Right ventricle myocardium inferior (tissue), 1 donor: ENCODE results near the gene CHKA. TPM values are rescaled to one million over a fixed set of nuclear protein-coding genes. Genes with fewer than 3 reads are reported as not detected.

Source experiments
- ATAC-seq: fragments of 200-7000 bp; cut with Tn5 transposase; one replicate; pipeline ENCODE4 v1.9.1; 2020; ENCODE audit warnings: mild to moderate bottlenecking, moderate library complexity
- DNase-seq: peaks from one replicate; pipeline ENCODE4 v3.0.0; 2021; ENCODE audit errors: missing footprints
- intact Hi-C: fragments of 100-400 bp; cut with DNase I; formaldehyde crosslinking; loops from one replicate; pipeline ENCODE4 v1.11.0; 2022
- total RNA-seq: library from RNA; stranded (reverse); fragmentation: NEBNext Ultra II Directional; extraction: Animal tissue kit (Norgen Biotek cat#: 25700); gene quantifications from one replicate; pipeline ENCODE4 v1.2.1, GENCODE V29; 2021
- donor health status: DM: no; HTN: yes; CAD: no; lungs with severe emphysema.

CHKA gene
- total RNA-seq, 1 donor from 2014 or later, result 7.6 TPM

GRCh38 chr11:68027667-68028066 is 93.5 kb downstream of the CHKA start:
- DNase-seq, result no peak
- intact Hi-C loops, result no loop called here

GRCh38 chr11:68026391-68027105 is 94.6 kb downstream of the CHKA start:
- DNase-seq (no peak), ATAC-seq (no peak)
- intact Hi-C loops, result no loop called here

More at GRCh38 chr11:68027667-68028066, 93.5 kb downstream of the CHKA start:
- ATAC-seq, result no peak

DNA sequence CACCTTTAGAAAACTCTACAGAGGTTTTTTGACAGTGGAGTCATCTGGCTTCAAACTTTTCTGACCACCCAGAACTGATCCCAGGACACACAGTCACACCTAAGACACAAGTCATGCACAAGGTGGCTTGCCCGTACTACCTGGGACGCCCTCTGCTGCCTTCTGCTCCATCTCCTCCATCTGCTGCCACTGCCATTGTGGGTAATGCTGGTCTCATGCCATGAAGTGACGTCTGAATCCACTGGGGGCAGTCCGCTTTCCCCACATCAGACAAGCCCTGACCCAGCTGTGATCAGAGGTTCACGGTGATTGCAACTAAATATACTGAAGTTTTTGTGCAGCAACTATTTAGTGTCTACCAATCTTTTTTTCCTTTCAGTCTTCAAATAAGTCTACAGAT is 96.1 kb downstream of the CHKA start:
- DNase-seq (no peak), ATAC-seq (no peak)
- intact Hi-C loops, result no loop called here

DNA sequence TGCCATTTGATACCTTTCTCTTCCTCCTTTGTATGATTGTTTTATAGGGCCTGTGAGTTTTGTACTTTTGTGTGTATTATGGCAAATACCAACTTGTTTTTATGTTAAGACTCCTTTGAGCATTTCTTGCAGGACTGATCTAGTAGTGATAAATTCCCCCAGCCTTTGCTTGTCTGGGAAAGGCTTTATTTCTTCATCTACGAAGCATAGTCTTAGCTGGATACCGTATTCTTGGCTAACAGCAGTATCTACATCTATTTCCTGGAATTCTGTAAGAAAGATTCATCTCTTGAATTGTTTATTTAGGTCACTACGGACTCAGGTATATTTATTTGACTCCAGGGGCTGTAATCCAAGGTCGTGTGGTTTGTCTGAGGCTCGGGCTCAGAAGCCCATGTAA is 96.7 kb downstream of the CHKA start:
- DNase-seq (no peak), ATAC-seq (no peak)
- intact Hi-C loops, result no loop called here

DNA sequence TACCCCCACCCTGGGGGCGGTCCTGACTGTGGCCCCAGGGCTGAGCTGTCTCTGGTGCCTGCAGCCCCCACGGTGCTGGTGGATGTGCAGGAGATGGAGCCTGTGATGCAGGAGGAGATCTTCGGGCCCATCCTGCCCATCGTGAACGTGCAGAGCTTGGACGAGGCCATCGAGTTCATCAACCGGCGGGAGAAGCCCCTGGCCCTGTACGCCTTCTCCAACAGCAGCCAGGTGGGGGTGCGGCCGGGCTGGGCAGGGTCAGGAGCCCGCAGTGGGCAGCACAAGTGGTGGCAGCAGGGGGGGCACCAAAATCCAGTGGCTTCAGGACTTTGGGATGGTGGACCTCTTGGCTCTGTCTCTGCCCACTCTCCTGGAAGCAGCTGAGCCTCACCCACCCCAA is 98.7 kb downstream of the CHKA start:
- no peak for ATAC-seq
- DNase-seq, result no peak
- intact Hi-C loops, result no loop called here

DNA sequence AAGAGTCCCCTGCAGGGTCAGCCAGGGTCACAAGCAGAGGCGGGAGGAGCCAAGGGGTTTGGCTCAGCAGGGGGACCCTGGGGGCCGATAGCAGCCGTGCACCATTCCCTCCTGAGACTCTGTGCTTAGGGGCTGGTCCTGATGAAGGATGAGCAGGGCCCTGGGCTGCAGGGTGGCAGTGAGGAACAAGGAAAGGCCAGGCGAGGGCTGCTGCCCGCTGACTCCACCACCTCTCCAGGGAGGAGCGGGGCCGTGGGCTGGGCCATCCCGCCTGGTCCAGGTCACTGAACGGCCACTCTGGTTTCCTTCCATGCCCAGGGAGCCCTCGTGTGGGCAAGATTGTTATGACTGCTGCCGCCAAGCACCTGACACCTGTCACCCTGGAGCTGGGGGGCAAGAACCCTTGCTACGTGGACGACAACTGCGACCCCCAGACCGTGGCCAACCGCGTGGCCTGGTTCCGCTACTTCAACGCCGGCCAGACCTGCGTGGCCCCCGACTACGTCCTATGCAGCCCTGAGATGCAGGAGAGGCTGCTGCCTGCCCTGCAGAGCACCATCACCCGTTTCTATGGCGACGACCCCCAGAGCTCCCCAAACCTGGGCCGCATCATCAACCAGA is 99.9 kb downstream of the CHKA start:
- intact Hi-C loops, result no loop called here
- DNase-seq (no peak), ATAC-seq (peak; percentile 28)

DNA sequence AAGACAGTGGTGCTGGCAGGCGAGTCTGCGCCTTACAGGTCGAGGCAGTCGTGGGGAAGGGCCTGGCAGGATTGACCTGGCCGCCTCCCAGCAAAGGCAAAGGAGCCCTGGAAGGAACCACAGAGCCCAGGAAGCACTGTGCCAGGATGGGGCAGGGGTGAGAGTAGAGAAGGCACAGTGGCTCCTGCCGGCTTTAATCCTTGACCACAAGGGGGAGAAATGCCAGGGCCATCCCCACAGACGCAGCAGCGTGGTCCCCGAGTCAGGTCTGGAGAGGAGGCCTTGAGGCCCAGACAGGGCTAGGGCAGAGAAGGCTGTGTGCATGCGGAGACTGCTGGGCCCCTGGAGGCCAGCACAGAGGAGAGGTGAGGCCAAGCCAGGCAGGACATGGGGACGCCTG is 100.6 kb downstream of the CHKA start:
- intact Hi-C loops, result no loop called here
- ATAC-seq (peak; percentile 8), DNase-seq (no peak)

DNA sequence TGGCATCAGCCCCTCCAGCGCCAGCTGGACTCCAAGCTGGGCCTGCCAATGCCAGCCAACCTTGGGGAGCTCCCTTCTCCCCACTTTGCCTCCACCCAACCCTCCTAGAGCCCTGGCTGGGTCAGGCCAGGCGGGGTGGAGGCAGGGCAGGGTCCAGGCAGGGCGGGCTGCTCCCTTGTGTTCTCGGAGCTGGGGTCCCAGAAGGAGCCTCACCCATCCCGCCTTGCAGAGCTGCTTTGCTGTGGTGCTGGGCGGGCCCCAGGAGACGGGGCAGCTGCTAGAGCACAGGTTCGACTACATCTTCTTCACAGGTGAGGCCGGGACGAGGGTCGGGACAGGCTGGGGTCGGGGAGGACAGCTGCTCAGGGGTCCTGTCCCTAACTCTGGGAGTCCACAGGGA is 101.7 kb downstream of the CHKA start:
- DNase-seq (no peak), ATAC-seq (no peak)
- intact Hi-C loops, result no loop called here

DNA sequence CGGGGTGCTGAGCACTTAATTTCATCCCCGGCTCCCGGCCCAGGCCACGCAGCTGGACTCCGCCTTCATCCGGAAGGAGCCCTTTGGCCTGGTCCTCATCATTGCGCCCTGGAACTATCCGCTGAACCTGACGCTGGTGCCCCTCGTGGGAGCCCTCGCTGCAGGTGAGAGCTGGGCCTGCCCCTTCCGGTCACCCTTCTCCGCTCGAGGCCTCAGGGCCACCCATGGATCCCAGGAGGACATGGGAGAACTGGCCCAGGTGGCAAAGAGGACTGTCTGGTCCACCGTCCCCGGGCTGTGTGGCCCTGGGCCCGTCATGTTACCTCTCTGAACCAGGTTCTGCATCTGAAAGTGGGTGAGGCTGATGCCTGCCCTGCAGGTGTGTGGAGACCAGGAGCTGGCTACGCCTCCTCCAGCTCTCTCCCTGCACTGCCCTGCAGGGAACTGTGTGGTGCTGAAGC is 102.4 kb downstream of the CHKA start:
- ATAC-seq (no peak), DNase-seq (no peak)
- intact Hi-C loops, result no loop called here

- intact Hi-C loops, result no loop called here
- DNase-seq (no peak), ATAC-seq (no peak)
Measured at GRCh38 chr11:68017980-68018729, 103.0 kb downstream of the CHKA start.

DNA sequence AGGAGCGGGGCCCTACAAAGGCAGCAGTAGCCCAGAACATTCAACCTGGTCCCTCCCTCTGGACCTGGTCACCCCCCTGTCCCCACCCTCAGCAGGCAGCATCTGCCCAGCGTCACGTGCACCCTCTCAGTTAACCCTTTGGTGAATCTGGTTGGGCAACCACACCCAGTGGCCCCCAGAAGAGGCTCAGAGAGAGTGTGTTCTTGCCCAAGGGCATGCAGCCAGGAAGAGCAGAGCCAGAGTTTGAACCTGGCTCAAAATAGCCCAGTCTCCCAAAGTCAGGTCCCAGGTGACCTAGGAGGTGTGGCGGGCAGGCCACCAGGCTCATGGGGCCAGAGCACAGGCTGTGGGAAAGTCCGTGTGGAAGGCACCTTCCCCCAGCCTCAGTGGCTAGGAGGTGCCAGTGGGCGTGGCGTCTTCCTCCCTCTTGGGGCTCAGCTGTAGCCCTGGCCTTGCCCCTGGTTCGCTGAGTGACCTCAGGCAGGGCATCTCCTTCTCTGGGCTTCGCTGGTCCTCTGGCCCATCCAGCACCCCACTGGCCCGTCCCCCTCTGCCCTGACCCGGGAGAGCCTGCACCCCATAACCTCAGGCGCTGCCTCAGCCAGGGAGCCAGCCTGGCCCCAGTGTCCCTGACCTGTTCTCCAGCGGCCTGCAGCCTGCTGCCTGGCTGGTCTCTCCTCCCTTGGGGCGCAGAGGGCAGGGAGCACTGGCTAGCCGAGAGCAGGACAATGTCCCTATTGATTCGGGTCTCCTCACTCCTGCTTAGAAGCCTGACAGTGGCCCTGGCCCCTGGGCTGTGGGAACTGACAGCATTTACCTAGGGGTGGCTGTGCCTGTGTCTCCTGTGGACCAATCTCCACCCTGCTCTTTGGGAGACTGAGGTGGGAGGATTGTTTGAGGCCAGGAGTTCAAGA is 104.0 kb downstream of the CHKA start:
- intact Hi-C loops, result no loop called here
- ATAC-seq, result no peak
- no peak for DNase-seq

DNA sequence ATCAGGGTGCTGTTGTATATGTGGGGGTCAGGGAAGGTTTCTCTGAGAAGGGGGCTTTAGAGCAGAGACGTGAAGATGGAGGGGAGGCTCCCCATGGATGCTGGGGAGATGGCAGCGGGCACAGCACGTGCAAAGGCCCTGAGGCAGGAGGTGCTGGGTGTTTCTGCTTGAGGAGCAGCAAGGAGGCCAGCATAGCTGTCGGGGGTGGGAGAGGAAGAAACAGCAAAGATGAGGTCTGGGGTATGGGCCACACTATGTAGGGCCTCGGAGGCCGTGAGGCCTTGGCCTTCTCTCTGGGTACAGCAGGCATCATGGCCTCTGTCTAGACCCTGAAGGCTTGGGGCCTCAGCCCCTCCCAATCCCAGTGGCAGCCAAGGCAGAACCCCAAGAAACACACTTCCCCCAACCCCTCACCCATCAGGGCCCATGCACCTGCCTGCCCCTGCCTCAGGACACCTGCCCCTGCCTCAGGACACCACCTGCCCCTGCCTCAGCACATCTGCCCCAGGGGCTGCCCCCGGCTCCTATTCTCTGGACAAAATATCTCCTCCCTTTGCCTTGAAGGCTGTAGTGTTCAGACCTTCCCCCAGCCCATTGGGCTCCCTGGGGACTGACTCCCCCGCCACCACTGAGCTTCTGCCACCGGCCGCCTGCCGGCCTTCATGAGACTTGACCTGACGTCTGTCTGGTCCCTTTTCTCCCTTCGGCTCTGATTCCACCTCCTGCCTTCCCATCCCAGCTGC is 104.9 kb downstream of the CHKA start:
- DNase-seq (no peak), ATAC-seq (no peak)
- intact Hi-C loops, result no loop called here

DNA sequence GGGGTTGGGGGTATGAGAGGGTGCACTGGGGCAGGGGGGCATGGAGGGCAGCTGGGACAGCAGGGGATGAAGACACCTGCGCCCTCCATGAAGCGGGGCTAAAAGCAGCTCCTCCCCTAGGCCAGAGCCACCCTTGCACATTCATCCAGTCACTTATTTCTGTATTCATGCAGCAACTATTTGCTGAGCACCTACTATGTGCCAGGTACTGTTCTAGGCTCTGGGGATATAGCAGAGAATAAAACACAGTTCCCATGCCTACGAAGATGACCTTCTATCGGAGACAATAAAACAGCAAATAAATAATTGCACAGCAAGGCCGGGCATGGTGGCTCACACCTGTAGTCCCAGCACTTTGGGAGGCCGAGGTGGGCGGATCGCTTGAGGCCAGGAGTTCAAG is 105.7 kb downstream of the CHKA start:
- DNase-seq, result no peak
- intact Hi-C loops, result no loop called here
- no peak for ATAC-seq

- DNase-seq (no peak), ATAC-seq (no peak)
- intact Hi-C loops, result no loop called here
Measured at GRCh38 chr11:68014947-68015447, 106.2 kb downstream of the CHKA start.

DNA sequence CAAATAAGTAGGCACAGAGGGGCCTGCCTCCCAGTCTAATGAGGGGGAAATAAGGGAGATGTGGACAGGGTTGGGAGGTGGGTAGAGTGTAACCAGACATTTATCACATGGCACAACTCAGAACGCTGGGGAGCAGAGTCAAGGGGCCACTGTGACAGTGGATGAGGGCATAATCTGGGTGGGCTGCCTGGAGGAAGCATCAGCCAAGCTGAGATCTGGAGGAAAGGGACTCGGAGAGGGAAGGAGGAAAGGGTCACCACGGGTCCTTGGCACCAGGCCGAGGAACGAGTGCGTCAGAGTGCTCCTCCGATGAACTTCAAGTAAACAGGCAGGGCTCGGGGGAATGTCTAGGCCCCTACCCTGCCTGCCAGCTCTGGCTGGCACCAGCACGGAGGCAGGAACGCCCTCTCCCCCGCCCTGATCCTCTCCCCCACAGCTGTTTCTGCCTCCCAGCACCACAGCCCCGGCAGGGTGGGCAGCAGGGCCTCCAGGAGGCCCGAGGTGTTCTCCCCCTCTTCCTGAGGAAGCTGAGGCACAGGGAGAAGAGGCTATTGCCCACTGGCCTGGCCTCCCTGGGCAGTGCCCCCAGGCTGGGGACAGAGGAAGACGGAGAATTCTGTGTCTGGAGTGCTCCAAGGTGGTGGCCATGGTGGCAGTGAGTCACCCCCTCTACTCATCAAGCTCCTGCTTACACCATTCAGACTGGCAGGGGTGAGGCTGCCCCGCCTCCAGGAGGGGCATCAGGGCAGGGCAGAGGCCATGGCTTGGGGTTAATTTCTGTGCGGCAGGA is 106.8 kb downstream of the CHKA start:
- ATAC-seq, result no peak
- no peak for DNase-seq
- intact Hi-C loops, result no loop called here

DNA sequence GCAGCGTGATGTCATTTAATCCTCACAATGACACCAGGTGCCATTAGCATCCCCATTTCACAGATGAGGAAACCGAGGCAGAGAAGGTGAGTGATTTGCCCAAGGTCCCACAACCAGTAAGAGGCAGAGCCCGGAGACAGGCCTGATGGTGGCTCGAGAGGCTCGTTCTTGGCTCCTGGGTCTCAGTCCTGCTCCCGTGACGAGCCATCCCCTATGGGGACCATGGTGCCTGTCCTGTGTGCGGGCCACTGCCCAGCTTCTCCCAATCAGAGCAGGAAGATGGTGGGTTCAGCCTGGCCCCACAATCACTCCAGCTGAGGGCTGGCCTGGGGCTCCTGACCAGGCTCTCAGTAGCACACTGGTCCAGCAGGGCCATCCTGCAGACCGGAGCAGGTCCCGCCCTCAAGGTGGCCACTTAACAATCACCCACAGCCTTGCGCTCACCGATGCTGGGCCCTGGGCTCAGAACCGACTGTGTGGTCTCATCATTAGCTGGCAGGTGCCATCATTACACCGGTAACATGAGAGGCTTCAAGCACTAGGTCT is 107.5 kb downstream of the CHKA start:
- intact Hi-C loops, result no loop called here
- DNase-seq (no peak), ATAC-seq (no peak)
